Activated CD8-positive, alpha-beta memory T cell treated with anti-CD3 and anti-CD28 coated beads for 48 hours (primary cell): ENCODE results near the gene MTHFR.

Source experiments
- DNase-seq, 3 experiments: peaks; one replicate each; pipeline ENCODE4 v3.0.0-alpha.2; 2020; ENCODE audit warnings: low read depth in 2 of 3, low spot score in 2 of 3

The MTHFR gene

GRCh38 chr1:11783556-11783955, 22.2 kb downstream of the MTHFR start:
- no peak for DNase-seq

GRCh38 chr1:11782127-11782708, 23.5 kb downstream of the MTHFR start:
- no peak for DNase-seq

- no peak for DNase-seq
These were observed 24.5 kb downstream of the MTHFR start for GRCh38 chr1:11781297-11781696.

- no peak for DNase-seq
These were observed 25.2 kb downstream of the MTHFR start for GRCh38 chr1:11780380-11781147.

GRCh38 chr1:11779715-11780379, 25.9 kb downstream of the MTHFR start:
- no peak for DNase-seq

GRCh38 chr1:11778844-11779623, 26.7 kb downstream of the MTHFR start:
- no peak for DNase-seq

- no peak for DNase-seq
These were observed 27.4 kb downstream of the MTHFR start for GRCh38 chr1:11778336-11778735.

- DNase-seq = no peak
These were observed 28.0 kb downstream of the MTHFR start for GRCh38 chr1:11777658-11778322.

GRCh38 chr1:11774753-11775152, 31.0 kb downstream of the MTHFR start:
- no peak for DNase-seq

GRCh38 chr1:11772458-11772857, 33.3 kb downstream of the MTHFR start:
- DNase-seq = no peak

- no peak for DNase-seq
These were observed 34.2 kb downstream of the MTHFR start for GRCh38 chr1:11771481-11772043.

- no peak for DNase-seq
These were observed 35.8 kb downstream of the MTHFR start for GRCh38 chr1:11770011-11770410.

- no peak for DNase-seq
These were observed 36.5 kb downstream of the MTHFR start for GRCh38 chr1:11769274-11769673.

GRCh38 chr1:11768821-11769220, 36.9 kb downstream of the MTHFR start:
- no peak for DNase-seq

GRCh38 chr1:11767922-11768704, 37.7 kb downstream of the MTHFR start:
- no peak for DNase-seq

- DNase-seq = no peak
These were observed 39.4 kb downstream of the MTHFR start for GRCh38 chr1:11766429-11766776.

- DNase-seq = no peak
These were observed 39.9 kb downstream of the MTHFR start for GRCh38 chr1:11765661-11766428.

- no peak for DNase-seq
These were observed 41.2 kb downstream of the MTHFR start for GRCh38 chr1:11764519-11764918.

GRCh38 chr1:11764115-11764514, 41.6 kb downstream of the MTHFR start:
- DNase-seq = no peak
